Kidney (tissue), 14 donors: Measurements from ENCODE around the gene SEMA3C. TPM values are rescaled to one million over a fixed set of nuclear protein-coding genes. Genes with fewer than 3 reads are reported as not detected.

Source experiments
- DNase-seq, 5 donors: peaks; one replicate each; pipeline ENCODE4 v3.0.0-alpha.2; 2013 to 2020
- FAIRE-seq: peaks from 2 replicates; lab custom pipeline; 2012; peaks lifted over from hg19 to GRCh38; lab: Jason Lieb, UNC
- H3K27ac ChIP-seq, 2 donors: one replicate each; pipeline ENCODE4 v1.7.0; 2013; ENCODE audit warnings: low read depth in 2 of 2, low read length in 2 of 2, inconsistent platforms in 1 of 2
- H3K27me3 ChIP-seq: one replicate; pipeline ENCODE4 v1.7.1; 2013; ENCODE audit warnings: low read length, inconsistent platforms; ENCODE audit not compliant: control insufficient read depth, insufficient read depth
- H3K36me3 ChIP-seq, 3 donors: one replicate each; pipeline versions ENCODE4 v1.7.0 to v1.7.1; 2013; ENCODE audit warnings: low read length in 3 of 3, control low read depth in 1 of 3, inconsistent platforms in 1 of 3; ENCODE audit not compliant: insufficient read depth in 3 of 3, control insufficient read depth in 2 of 3
- H3K4me1 ChIP-seq, 3 donors: one replicate each; pipeline versions ENCODE4 v1.7.0 to v1.7.1; 2013; ENCODE audit warnings: low read length in 3 of 3, inconsistent platforms in 1 of 3, low read depth in 1 of 3; ENCODE audit not compliant: control insufficient read depth in 2 of 3, insufficient read depth in 2 of 3
- H3K4me3 ChIP-seq, 3 donors: one replicate each; pipeline versions ENCODE4 v1.7.0 to v1.8.1; 2013; ENCODE audit warnings: low read length in 3 of 3, control low read depth in 1 of 3, inconsistent platforms in 1 of 3
- H3K9ac ChIP-seq, 3 donors: one replicate each; pipeline versions ENCODE4 v1.7.0 to v1.7.1; 2013; ENCODE audit warnings: low read length in 3 of 3, control low read depth in 1 of 3, inconsistent platforms in 1 of 3
- H3K9me3 ChIP-seq, 3 donors: one replicate each; pipeline versions ENCODE4 v1.7.0 to v1.7.1; 2013; ENCODE audit warnings: low read length in 3 of 3, control low read depth in 1 of 3, inconsistent platforms in 1 of 3; ENCODE audit not compliant: control insufficient read depth in 2 of 3, insufficient read depth in 1 of 3
- CTCF ChIP-seq: IDR thresholded peaks from 3 replicates; pipeline ENCODE4 v1.5.1; 2012; ENCODE audit warnings: mild to moderate bottlenecking, moderate library complexity, borderline replicate concordance; ENCODE audit not compliant: insufficient read depth; ENCODE audit errors: extremely low read depth
- intact Hi-C: fragments of 100-400 bp; cut with DNase I; formaldehyde crosslinking; loops from one replicate; pipeline ENCODE4 v1.11.1; 2022
- polyA plus RNA-seq: library from polyadenylated mRNA; stranded (reverse); fragments of 350-450 nt; fragmentation: Illumina TruSeq; extraction: RNeasy Lipid Tissue Mini Kit (QIAGEN cat#74804); gene quantifications from one replicate; pipeline ENCODE4 v1.2.3, GENCODE V29; 2014; ENCODE audit warnings: low read depth, low replicate concordance; ENCODE audit not compliant: insufficient read depth
- total RNA-seq: library from RNA; stranded (reverse); fragmentation: NEBNext Ultra II Directional; extraction: Animal tissue kit (Norgen Biotek cat#: 25700); gene quantifications from one replicate; pipeline ENCODE4 v1.2.1, GENCODE V29; 2021
- donor health status: control.
- donor health status: control.
- donor health status: control.
- donor health status: control.
- donor health status: control.
- donor health status: DM: yes; HTN: yes; CAD: no.
- donor health status: Normal renal cell carcinoma (clear cell type).

SEMA3C gene
- total and polyA plus RNA-seq, 2 donors from 2014 or later, result 3.9 to 17.2 TPM

GRCh38 chr7:80869106-80869784, 49.6 kb downstream of the SEMA3C start:
- Histone ChIP-seq H3K4me1 (no peaks in the 10 kb centered on the region), H3K27me3 (no peaks in the 10 kb centered on the region), H3K36me3 (no peaks in the 10 kb centered on the region), H3K4me3 (no peak overlapping the region), H3K9me3 (no peaks in the 10 kb centered on the region), H3K9ac (no peak overlapping the region), H3K27ac (no peak overlapping the region)
- TF ChIP-seq CTCF, result no peak
- no peak for DNase-seq
- intact Hi-C loops, result no loop called here
- FAIRE-seq, result no peak

- Histone ChIP-seq H3K9me3 (no peaks in the 10 kb centered on the region), H3K36me3 (no peaks in the 10 kb centered on the region), H3K9ac (no peak overlapping the region), H3K4me1 (no peaks in the 10 kb centered on the region), H3K27me3 (no peaks in the 10 kb centered on the region), H3K27ac (no peak overlapping the region), H3K4me3 (no peak overlapping the region)
- intact Hi-C loops, result no loop called here
- DNase-seq, result no peak
- no peak for FAIRE-seq
- no peak for TF ChIP-seq CTCF
Observed at GRCh38 chr7:80868566-80868965, 50.3 kb downstream of the SEMA3C start.

DNA sequence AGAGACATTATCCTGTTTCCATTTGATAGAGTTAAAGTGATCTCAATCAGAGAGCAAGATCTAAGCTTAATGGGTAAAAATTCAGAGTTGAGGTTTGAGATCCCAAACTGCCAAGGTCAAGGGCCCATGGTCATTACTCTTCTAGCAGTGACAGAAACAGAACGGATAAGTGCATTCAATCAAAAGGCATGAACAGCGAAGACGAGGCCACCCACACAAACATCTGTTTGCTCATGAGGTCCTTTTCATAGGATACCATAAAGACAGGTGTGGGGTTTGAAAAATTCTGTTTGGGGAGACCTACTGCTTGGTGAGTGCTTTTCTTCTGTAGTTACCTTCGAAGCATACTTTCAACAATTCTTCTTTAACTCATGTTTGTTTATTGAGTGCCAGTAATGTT, 58.3 kb downstream of the SEMA3C start:
- H3K9me3 ChIP-seq, result no peaks in the 10 kb centered on the region
- intact Hi-C loops, result no loop called here
- H3K36me3 ChIP-seq, result no peaks in the 10 kb centered on the region
- DNase-seq (no peak), FAIRE-seq (no peak)
- TF ChIP-seq CTCF, result no peak
- H3K27me3 ChIP-seq, result no peaks in the 10 kb centered on the region
- no peak overlapping the region for H3K9ac ChIP-seq
- no peaks in the 10 kb centered on the region for H3K4me1 ChIP-seq
- H3K4me3 ChIP-seq, result no peak overlapping the region
- no peak overlapping the region for H3K27ac ChIP-seq
